ENCODE data around the gene CCDC141. TPM values are rescaled to one million over a fixed set of nuclear protein-coding genes. Genes with fewer than 3 reads are reported as not detected.

CCDC141 gene
- total RNA-seq, 2 donors from 2014 or later: 0.42 to 1.0 TPM

DNA sequence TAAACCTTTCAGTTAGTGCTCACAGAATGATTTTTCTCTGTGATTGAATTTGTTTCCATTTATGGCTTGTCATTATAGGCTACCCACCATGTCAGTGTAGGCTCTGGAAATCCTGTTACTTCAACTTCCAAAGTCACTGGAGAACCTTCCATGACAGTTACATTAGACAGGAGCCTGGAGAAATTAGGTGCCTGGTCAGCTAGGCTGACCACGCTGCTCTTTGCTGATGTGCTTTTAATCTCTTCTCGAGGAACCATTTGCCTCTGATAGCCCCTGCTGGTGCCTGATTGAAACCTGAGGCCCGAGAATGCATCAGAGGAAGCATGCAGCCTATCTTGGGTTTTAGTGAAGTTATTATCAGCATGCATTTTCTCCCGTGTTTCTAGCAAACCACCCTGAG is 213.1 kb downstream of the CCDC141 start:
- Histone ChIP-seq H3K9ac (ENCODE audit: low read depth in 2 of 2, low read length in 2 of 2) (no peak overlapping the region), H3K4me1 (no peaks in the 10 kb centered on the region), H3K27ac (no peak overlapping the region), H3K4me3 (no peak overlapping the region), H3K36me3 (no peaks in the 10 kb centered on the region), H3K9me3 (no peaks in the 10 kb centered on the region), H3K27me3 (no peaks in the 10 kb centered on the region)
- TF ChIP-seq, protein P1, sequence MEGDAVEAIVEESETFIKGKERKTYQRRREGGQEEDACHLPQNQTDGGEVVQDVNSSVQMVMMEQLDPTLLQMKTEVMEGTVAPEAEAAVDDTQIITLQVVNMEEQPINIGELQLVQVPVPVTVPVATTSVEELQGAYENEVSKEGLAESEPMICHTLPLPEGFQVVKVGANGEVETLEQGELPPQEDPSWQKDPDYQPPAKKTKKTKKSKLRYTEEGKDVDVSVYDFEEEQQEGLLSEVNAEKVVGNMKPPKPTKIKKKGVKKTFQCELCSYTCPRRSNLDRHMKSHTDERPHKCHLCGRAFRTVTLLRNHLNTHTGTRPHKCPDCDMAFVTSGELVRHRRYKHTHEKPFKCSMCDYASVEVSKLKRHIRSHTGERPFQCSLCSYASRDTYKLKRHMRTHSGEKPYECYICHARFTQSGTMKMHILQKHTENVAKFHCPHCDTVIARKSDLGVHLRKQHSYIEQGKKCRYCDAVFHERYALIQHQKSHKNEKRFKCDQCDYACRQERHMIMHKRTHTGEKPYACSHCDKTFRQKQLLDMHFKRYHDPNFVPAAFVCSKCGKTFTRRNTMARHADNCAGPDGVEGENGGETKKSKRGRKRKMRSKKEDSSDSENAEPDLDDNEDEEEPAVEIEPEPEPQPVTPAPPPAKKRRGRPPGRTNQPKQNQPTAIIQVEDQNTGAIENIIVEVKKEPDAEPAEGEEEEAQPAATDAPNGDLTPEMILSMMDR (IDR thresholded peaks at IDR 0.05): no peak
- intact Hi-C loops (cut with DNase I): no loop called here
- no peak for DNase-seq

DNA sequence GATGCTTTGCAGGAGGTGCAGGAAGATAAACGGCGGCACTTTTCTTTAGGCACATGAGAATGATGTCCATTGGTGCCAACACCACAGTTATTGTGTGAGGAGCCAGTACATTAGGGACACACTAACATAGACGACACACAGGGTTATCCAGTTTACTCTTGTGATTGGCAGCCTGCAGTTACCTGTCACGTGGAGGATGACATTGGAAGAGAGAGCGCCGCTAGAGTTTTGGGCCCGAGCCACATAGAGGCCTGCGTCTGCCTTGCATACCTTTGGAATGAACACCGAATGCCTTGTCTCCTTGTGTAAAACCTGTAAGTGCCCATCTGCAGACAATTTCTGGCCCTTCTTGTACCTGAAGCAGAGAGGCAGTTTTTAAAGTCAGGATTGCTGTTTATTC is 215.9 kb downstream of the CCDC141 start:
- TF ChIP-seq, protein P1 (IDR thresholded peaks at IDR 0.05): no peak
- Histone ChIP-seq H3K4me1 (no peaks in the 10 kb centered on the region), H3K9ac (ENCODE audit: low read depth in 2 of 2, low read length in 2 of 2) (no peak overlapping the region), H3K9me3 (no peaks in the 10 kb centered on the region), H3K27me3 (no peaks in the 10 kb centered on the region), H3K4me3 (no peak overlapping the region), H3K36me3 (no peaks in the 10 kb centered on the region), H3K27ac (no peak overlapping the region)
- intact Hi-C loops (cut with DNase I): no loop called here
- no peak for DNase-seq

DNA sequence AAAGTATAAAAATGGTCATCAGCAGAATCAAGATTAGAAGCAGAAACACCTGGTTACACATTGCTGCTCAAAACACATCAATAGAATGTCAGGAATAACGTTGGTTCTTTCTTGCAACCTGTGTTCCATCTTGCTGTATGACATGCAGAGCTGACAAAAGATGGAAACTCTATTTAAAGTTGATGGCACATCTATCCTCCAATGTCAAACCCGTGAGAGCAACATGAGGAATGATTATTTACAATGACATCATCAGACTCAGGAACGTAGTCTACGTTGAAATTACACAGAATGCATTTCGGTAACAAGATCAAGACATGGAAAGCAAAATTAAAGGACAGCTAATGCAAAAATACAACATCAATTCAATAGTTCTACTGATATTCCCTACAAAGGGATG is 216.6 kb downstream of the CCDC141 start:
- Histone ChIP-seq H3K4me3 (no peak overlapping the region), H3K27me3 (no peaks in the 10 kb centered on the region), H3K27ac (no peak overlapping the region), H3K4me1 (no peaks in the 10 kb centered on the region), H3K9me3 (no peaks in the 10 kb centered on the region), H3K36me3 (no peaks in the 10 kb centered on the region), H3K9ac (ENCODE audit: low read depth in 2 of 2, low read length in 2 of 2) (no peak overlapping the region)
- intact Hi-C loops (cut with DNase I): no loop called here
- TF ChIP-seq, protein P1 (IDR thresholded peaks at IDR 0.05): no peak
- no peak for DNase-seq

DNA sequence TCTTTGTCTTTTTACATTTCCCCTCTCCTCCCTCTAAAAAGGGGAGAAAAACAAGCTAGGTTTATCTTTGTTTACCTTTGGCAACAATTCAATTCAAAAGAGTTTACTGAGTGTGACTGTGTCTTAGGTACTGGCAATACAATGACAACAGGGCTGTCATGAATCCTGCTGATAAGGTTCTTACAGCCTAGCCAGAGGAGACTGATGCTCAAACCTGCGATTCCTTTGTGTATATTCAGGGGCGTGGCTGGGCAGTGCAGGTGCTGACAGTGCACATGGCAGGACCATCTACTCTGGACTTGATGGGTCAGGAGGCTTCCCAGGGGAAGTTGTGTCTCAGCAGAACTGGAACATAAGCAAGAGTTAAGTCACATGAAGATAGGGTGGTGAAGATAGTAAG is 219.5 kb downstream of the CCDC141 start:
- intact Hi-C loops (cut with DNase I): no loop called here
- Histone ChIP-seq H3K36me3 (no peaks in the 10 kb centered on the region), H3K27me3 (no peaks in the 10 kb centered on the region), H3K9ac (ENCODE audit: low read depth in 2 of 2, low read length in 2 of 2) (no peak overlapping the region), H3K9me3 (no peaks in the 10 kb centered on the region), H3K4me3 (no peak overlapping the region), H3K4me1 (no peaks in the 10 kb centered on the region), H3K27ac (no peak overlapping the region)
- DNase-seq: no peak
- TF ChIP-seq, protein P1 (IDR thresholded peaks at IDR 0.05): no peak

DNA sequence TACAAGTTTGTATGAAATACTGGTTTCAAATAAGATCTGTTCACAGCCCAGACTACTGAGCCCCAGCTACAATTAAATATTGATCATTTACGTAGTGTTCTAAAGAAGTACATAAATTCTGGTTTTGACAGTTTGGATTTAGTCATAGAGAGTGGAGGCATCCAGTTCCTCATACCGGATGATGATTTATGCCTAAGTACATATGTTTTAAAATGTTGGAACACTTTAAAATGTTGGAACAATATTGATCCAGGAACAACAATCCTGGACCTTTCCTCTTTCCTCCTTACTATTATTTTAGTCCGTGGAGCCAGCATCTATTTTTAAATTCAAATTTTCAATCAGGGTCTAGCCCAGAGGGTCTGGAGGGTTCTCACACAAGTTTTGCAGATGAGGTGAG is 220.0 kb downstream of the CCDC141 start:
- no peak overlapping the region for H3K9ac ChIP-seq (ENCODE audit: low read depth in 2 of 2, low read length in 2 of 2)
- DNase-seq: no peak
- no peaks in the 10 kb centered on the region for H3K4me1 ChIP-seq
- no peak overlapping the region for H3K27ac ChIP-seq
- no peak overlapping the region for H3K4me3 ChIP-seq
- intact Hi-C loops (cut with DNase I): no loop called here
- H3K36me3 ChIP-seq: no peaks in the 10 kb centered on the region
- H3K27me3 ChIP-seq: no peaks in the 10 kb centered on the region
- no peaks in the 10 kb centered on the region for H3K9me3 ChIP-seq
- TF ChIP-seq, protein P1 (IDR thresholded peaks at IDR 0.05): no peak
